Measurements from ENCODE around the gene GALNT9.
A peak's percentile ranks its signal among the peaks of the same experiment; 100 is the strongest.

Gene GALNT9

DNA sequence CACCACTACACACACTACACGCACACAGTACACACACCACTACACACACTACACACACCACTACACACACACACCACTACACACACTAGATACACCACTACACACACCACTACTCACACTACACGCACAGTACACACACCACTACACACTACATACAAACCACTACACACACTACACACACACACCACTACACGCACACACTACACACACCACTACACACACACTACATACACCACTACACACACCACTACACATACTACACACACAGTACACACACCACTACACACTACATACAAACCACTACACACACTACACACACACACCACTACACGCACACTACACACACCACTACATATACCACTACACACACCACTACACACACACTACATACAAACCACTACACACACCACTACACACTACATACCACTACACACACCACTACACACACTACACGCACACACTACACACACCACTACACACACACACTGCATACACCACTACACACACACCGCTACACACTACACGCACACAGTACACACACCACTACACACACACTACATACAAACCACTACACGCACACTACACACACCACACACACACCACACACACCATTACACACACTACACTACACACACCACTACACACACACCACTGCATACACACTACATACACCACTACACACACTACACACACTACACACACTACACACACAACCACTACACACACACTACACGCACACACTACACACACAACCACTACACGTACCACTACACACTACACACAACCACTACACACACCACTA lies 173.4 kb downstream of the GALNT9 start:
- Histone ChIP-seq H2AK5ac (ENCODE audit: low read depth, low read length) (no peak overlapping the region), H2BK15ac (ENCODE audit: low read length) (no peak overlapping the region), H3K4me3 (ENCODE audit: low read length in 2 of 2) (peak overlapping the region in 1 of 2 donors; percentile 76), H3K18ac (ENCODE audit: low read length) (no peak overlapping the region), H3K23ac (ENCODE audit: low read depth, low read length, poor library complexity) (peak overlapping the region; percentile 65), H3K9me3 (replicated peaks in 1 of 2; ENCODE audit: control insufficient read depth in 2 of 2, insufficient read depth in 1 of 2, low read depth in 1 of 2, low read length in 2 of 2) (peaks cover 5 to 26% of the 10 kb centered on the region in 2 donors), H4K8ac (ENCODE audit: low read depth, low read length) (no peak overlapping the region), H2BK5ac (ENCODE audit: low read length) (no peak overlapping the region), H2AFZ (ENCODE audit: low read length) (no peak overlapping the region), H2BK120ac (ENCODE audit: low read depth, low read length) (no peak overlapping the region), H3K4me2 (ENCODE audit: insufficient read depth, low read length, poor library complexity, severe bottlenecking) (no peak overlapping the region), H3K9ac (ENCODE audit: low read depth, low read length, poor library complexity) (no peak overlapping the region), H3K27ac (replicated peaks; ENCODE audit: low read length) (no peak overlapping the region), H3K4ac (ENCODE audit: low read length) (no peak overlapping the region), H3K79me1 (ENCODE audit: low read depth, low read length) (peaks cover 3% of the 10 kb centered on the region), H2BK12ac (ENCODE audit: low read length) (no peak overlapping the region), H3K36me3 (replicated peaks in 1 of 2; ENCODE audit: control insufficient read depth in 2 of 2, insufficient read depth in 2 of 2, low read length in 2 of 2) (peaks cover 13 to 38% of the 10 kb centered on the region in 2 donors), H3K14ac (ENCODE audit: low read length) (peak overlapping the region; percentile 71), H3K4me1 (ENCODE audit: control insufficient read depth in 2 of 2, insufficient read depth in 1 of 2, low read depth in 1 of 2, low read length in 2 of 2) (peaks cover 6 to 14% of the 10 kb centered on the region in 2 donors), H3K27me3 (ENCODE audit: control insufficient read depth in 3 of 3, insufficient read depth in 3 of 3, low read depth in 1 of 3, low read length in 3 of 3) (no peaks in the 10 kb centered on the region), H4K91ac (ENCODE audit: low read depth, low read length, poor library complexity) (peak overlapping the region; percentile 19)
- DNase-seq (ENCODE audit: low spot score): no peak
- 100% methylated on average over 8 to 10 of the region's 10 CpGs for WGBS, 2 donors (ENCODE audit: extremely low coverage in 2 of 2, insufficient read length in 2 of 2, insufficient replicate concordance in 1 of 2)

- no peak overlapping the region for H3K4ac ChIP-seq (ENCODE audit: low read length)
- no peak overlapping the region for H2BK12ac ChIP-seq (ENCODE audit: low read length)
- peak overlapping the region; percentile 71 for H3K14ac ChIP-seq (ENCODE audit: low read length)
- H3K4me1 ChIP-seq (ENCODE audit: control insufficient read depth in 2 of 2, insufficient read depth in 1 of 2, low read depth in 1 of 2, low read length in 2 of 2): peaks cover 6 to 14% of the 10 kb centered on the region in 2 donors
- no peak for DNase-seq (ENCODE audit: low spot score)
- H3K27me3 ChIP-seq (ENCODE audit: control insufficient read depth in 3 of 3, insufficient read depth in 3 of 3, low read depth in 1 of 3, low read length in 3 of 3): no peaks in the 10 kb centered on the region
- no peak overlapping the region for H3K4me2 ChIP-seq (ENCODE audit: insufficient read depth, low read length, poor library complexity, severe bottlenecking)
- H3K4me3 ChIP-seq (ENCODE audit: low read length in 2 of 2): peak overlapping the region in 1 of 2 donors; percentile 76
- no peak overlapping the region for H4K91ac ChIP-seq (ENCODE audit: low read depth, low read length, poor library complexity)
- no peak overlapping the region for H4K8ac ChIP-seq (ENCODE audit: low read depth, low read length)
- peak overlapping the region; percentile 44 for H3K18ac ChIP-seq (ENCODE audit: low read length)
- no peak overlapping the region for H2BK120ac ChIP-seq (ENCODE audit: low read depth, low read length)
- H3K9me3 ChIP-seq (replicated peaks in 1 of 2; ENCODE audit: control insufficient read depth in 2 of 2, insufficient read depth in 1 of 2, low read depth in 1 of 2, low read length in 2 of 2): peaks cover 5 to 26% of the 10 kb centered on the region in 2 donors
- no peak overlapping the region for H3K27ac ChIP-seq (replicated peaks; ENCODE audit: low read length)
- peaks cover 17 to 38% of the 10 kb centered on the region in 2 donors for H3K36me3 ChIP-seq (replicated peaks in 1 of 2; ENCODE audit: control insufficient read depth in 2 of 2, insufficient read depth in 2 of 2, low read length in 2 of 2)
- H2BK15ac ChIP-seq (ENCODE audit: low read length): no peak overlapping the region
- H2AFZ ChIP-seq (ENCODE audit: low read length): no peak overlapping the region
- H2AK5ac ChIP-seq (ENCODE audit: low read depth, low read length): no peak overlapping the region
- WGBS, 2 donors (ENCODE audit: extremely low coverage in 2 of 2, insufficient read length in 2 of 2, insufficient replicate concordance in 1 of 2): 100% methylated on average over 1 of the region's 51 CpGs; no CpG with 5 or more reads in 1 of the 2 donors
- H3K23ac ChIP-seq (ENCODE audit: low read depth, low read length, poor library complexity): peak overlapping the region; percentile 1
- H2BK5ac ChIP-seq (ENCODE audit: low read length): peak overlapping the region; percentile 39
- peaks cover 6% of the 10 kb centered on the region for H3K79me1 ChIP-seq (ENCODE audit: low read depth, low read length)
- H3K9ac ChIP-seq (ENCODE audit: low read depth, low read length, poor library complexity): peak overlapping the region; percentile 55
Observed at GRCh38 chr12:132154941-132155770, 174.2 kb downstream of the GALNT9 start.

- Histone ChIP-seq H3K4me2 (ENCODE audit: insufficient read depth, low read length, poor library complexity, severe bottlenecking) (no peak overlapping the region), H2AFZ (ENCODE audit: low read length) (peak overlapping the region; percentile 74), H4K91ac (ENCODE audit: low read depth, low read length, poor library complexity) (peak overlapping the region; percentile 53), H3K18ac (ENCODE audit: low read length) (peak overlapping the region; percentile 85), H2BK15ac (ENCODE audit: low read length) (peak overlapping the region; percentile 30), H3K79me1 (ENCODE audit: low read depth, low read length) (peaks cover 6% of the 10 kb centered on the region), H3K4ac (ENCODE audit: low read length) (no peak overlapping the region), H2BK12ac (ENCODE audit: low read length) (no peak overlapping the region), H3K27ac (replicated peaks; ENCODE audit: low read length) (no peak overlapping the region), H3K36me3 (replicated peaks in 1 of 2; ENCODE audit: control insufficient read depth in 2 of 2, insufficient read depth in 2 of 2, low read length in 2 of 2) (peaks cover 20 to 40% of the 10 kb centered on the region in 2 donors), H3K4me1 (ENCODE audit: control insufficient read depth in 2 of 2, insufficient read depth in 1 of 2, low read depth in 1 of 2, low read length in 2 of 2) (peaks cover 6 to 14% of the 10 kb centered on the region in 2 donors), H3K14ac (ENCODE audit: low read length) (no peak overlapping the region), H2BK120ac (ENCODE audit: low read depth, low read length) (no peak overlapping the region), H3K23ac (ENCODE audit: low read depth, low read length, poor library complexity) (peak overlapping the region; percentile 43), H3K9ac (ENCODE audit: low read depth, low read length, poor library complexity) (peak overlapping the region; percentile 53), H3K27me3 (ENCODE audit: control insufficient read depth in 3 of 3, insufficient read depth in 3 of 3, low read depth in 1 of 3, low read length in 3 of 3) (no peaks in the 10 kb centered on the region), H3K9me3 (replicated peaks in 1 of 2; ENCODE audit: control insufficient read depth in 2 of 2, insufficient read depth in 1 of 2, low read depth in 1 of 2, low read length in 2 of 2) (peaks cover 8 to 26% of the 10 kb centered on the region in 2 donors), H4K8ac (ENCODE audit: low read depth, low read length) (no peak overlapping the region), H2BK5ac (ENCODE audit: low read length) (peak overlapping the region; percentile 39), H3K4me3 (ENCODE audit: low read length in 2 of 2) (no peak overlapping the region), H2AK5ac (ENCODE audit: low read depth, low read length) (peak overlapping the region; percentile 19)
- WGBS, 2 donors (ENCODE audit: extremely low coverage in 2 of 2, insufficient read length in 2 of 2, insufficient replicate concordance in 1 of 2): no CpG with 5 or more reads among the region's 21 CpGs
- no peak for DNase-seq (ENCODE audit: low spot score)
Observed at GRCh38 chr12:132154341-132154761, 175.0 kb downstream of the GALNT9 start.
